K562 (cell line): ENCODE data around the gene ZNF407.

ENCODE experiments used
- CHD7 ChIP-seq: fragments of 200-600 bp; sonication (generic); IDR thresholded peaks from one replicate; pipeline ENCODE4 v1.6.1; 2012; ENCODE audit warnings: mild to moderate bottlenecking, low read depth, low read length, inconsistent platforms
- CTCF ChIP-seq, 3 experiments: IDR thresholded peaks in 2 of 3; conservative IDR thresholded peaks in 1 of 3; 2 replicates each; pipeline ENCODE4 v1.5.1; 2011 to 2012; ENCODE audit warnings: low read length in 3 of 3, mild to moderate bottlenecking in 3 of 3, control low read depth in 2 of 3, improper control_type of control experiment in 1 of 3, inconsistent platforms in 1 of 3, low read depth in 1 of 3, mixed read lengths in 1 of 3, moderate library complexity in 1 of 3; ENCODE audit not compliant: insufficient read depth in 2 of 3
- JUN ChIP-seq, 2 experiments: sonication (generic) in 1 of 2; formaldehyde crosslinking in 1 of 2; IDR thresholded peaks; 2 replicates each; pipeline versions ENCODE4 v1.6.1 to v1.8.0; 2012 to 2022; ENCODE audit warnings: borderline replicate concordance in 2 of 2, mild to moderate bottlenecking in 2 of 2, improper control_type of control experiment in 1 of 2, low read depth in 1 of 2, low read length in 1 of 2, missing genetic modification reagents in 1 of 2

GRCh38 chr18:74857901-74858300 is 260.2 kb downstream of the ZNF407 start:
- TF ChIP-seq CTCF (IDR thresholded peaks at IDR 0.05 in 2 of 3, conservative IDR thresholded peaks at IDR 0.05 in 1 of 3; ENCODE audit: insufficient read depth in 2 of 3, low read depth in 1 of 3, low read length in 3 of 3) (no peak), CHD7 (no peak), JUN (IDR thresholded peaks at IDR 0.05; ENCODE audit: borderline replicate concordance, low read depth, low read length) (no peak), JUN (CRISPR knock-in tag; IDR thresholded peaks at IDR 0.05; ENCODE audit: borderline replicate concordance) (no peak)
